Osteocyte (in vitro differentiated cells): ENCODE data around the gene ZFYVE19. TPM values are rescaled to one million over a fixed set of nuclear protein-coding genes. Genes with fewer than 3 reads are reported as not detected.

Experiments
- DNase-seq: peaks from one replicate; pipeline ENCODE4 v3.0.0; 2021; ENCODE audit warnings: mixed read lengths; ENCODE audit not compliant: unreplicated experiment; ENCODE audit errors: extremely low spot score
- H3K27ac Mint-ChIP-seq: one replicate; pipeline ENCODE4 v1.8.0; 2021; ENCODE audit warnings: mild to moderate bottlenecking, mixed read lengths; ENCODE audit not compliant: unreplicated experiment
- H3K27me3 Mint-ChIP-seq: one replicate; pipeline ENCODE4 v1.8.0; 2021; ENCODE audit warnings: mixed read lengths; ENCODE audit not compliant: unreplicated experiment
- H3K36me3 Mint-ChIP-seq: one replicate; pipeline ENCODE4 v1.8.0; 2021; ENCODE audit warnings: mixed read lengths; ENCODE audit not compliant: unreplicated experiment
- H3K4me1 Mint-ChIP-seq: one replicate; pipeline ENCODE4 v1.8.0; 2021; ENCODE audit warnings: mixed read lengths; ENCODE audit not compliant: unreplicated experiment
- H3K4me3 Mint-ChIP-seq: one replicate; pipeline ENCODE4 v1.8.0; 2021; ENCODE audit warnings: mild to moderate bottlenecking, moderate library complexity, mixed read lengths; ENCODE audit not compliant: unreplicated experiment
- H3K9me3 Mint-ChIP-seq: one replicate; pipeline ENCODE4 v1.8.0; 2021; ENCODE audit warnings: mixed read lengths; ENCODE audit not compliant: unreplicated experiment
- total RNA-seq: library from RNA; stranded (reverse); gene quantifications from 2 replicates; pipeline ENCODE4 v1.2.1, GENCODE V29; 2021
- TF ChIP-seq, protein P1 (sequence below): fragments of 200-600 bp; sonication (generic); IDR thresholded peaks from 2 replicates; pipeline ENCODE4 v1.5.0; 2021; ENCODE audit warnings: antibody characterized with exemption, mild to moderate bottlenecking, moderate library complexity

Gene ZFYVE19
- total RNA-seq, 1 donor from 2014 or later: 21.1 TPM

DNA sequence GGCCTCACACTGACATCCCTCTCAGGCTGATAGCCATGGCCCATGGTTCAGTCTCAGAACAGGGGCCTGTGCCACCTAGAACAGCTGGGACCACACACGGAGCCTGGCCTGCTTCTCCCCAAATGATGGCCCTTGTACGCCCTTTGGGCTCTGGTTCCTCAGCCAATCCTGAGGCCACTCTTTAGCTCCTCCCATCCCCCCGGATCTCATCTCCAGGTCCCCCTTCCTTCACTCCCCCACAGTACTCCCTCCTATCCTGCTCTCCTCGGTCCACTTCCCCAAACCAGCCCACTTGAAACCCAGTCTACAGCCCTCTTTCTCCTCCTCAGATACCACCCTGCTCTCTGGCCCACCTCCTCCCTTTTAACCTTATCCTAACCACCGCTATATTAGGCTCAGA, 17.8 kb upstream of the ZFYVE19 start:
- Mint-ChIP-seq H3K27ac (no peak overlapping the region), H3K27me3 (no peaks in the 10 kb centered on the region), H3K9me3 (no peaks in the 10 kb centered on the region), H3K4me1 (peaks cover 37% of the 10 kb centered on the region), H3K36me3 (peaks cover 6% of the 10 kb centered on the region), H3K4me3 (no peak overlapping the region)
- TF ChIP-seq, protein P1, sequence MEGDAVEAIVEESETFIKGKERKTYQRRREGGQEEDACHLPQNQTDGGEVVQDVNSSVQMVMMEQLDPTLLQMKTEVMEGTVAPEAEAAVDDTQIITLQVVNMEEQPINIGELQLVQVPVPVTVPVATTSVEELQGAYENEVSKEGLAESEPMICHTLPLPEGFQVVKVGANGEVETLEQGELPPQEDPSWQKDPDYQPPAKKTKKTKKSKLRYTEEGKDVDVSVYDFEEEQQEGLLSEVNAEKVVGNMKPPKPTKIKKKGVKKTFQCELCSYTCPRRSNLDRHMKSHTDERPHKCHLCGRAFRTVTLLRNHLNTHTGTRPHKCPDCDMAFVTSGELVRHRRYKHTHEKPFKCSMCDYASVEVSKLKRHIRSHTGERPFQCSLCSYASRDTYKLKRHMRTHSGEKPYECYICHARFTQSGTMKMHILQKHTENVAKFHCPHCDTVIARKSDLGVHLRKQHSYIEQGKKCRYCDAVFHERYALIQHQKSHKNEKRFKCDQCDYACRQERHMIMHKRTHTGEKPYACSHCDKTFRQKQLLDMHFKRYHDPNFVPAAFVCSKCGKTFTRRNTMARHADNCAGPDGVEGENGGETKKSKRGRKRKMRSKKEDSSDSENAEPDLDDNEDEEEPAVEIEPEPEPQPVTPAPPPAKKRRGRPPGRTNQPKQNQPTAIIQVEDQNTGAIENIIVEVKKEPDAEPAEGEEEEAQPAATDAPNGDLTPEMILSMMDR: no peak
- DNase-seq: no peak

DNA sequence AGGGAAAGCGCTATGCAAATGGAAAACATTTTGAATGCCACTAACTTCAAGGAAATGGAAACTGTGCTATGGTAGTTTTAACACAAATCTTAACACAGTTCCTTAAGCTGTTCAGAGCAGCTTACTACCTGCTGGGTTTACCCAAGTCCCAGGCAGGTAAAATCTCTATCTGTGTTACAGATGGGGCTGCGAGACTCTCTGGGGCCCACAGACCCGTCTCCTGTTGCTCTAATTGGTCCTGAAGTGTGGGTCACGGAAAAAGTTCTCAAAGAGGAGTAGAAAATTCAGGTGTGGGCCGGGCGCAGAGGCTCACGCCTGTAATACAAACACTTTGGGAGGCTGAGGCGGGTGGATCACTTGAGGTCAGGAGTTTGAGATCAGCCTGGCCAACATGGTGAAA, 16.9 kb upstream of the ZFYVE19 start:
- DNase-seq: no peak
- H3K4me1 Mint-ChIP-seq: peaks cover 37% of the 10 kb centered on the region
- H3K27ac Mint-ChIP-seq: no peak overlapping the region
- H3K4me3 Mint-ChIP-seq: no peak overlapping the region
- no peaks in the 10 kb centered on the region for H3K9me3 Mint-ChIP-seq
- TF ChIP-seq, protein P1: no peak
- peaks cover 4% of the 10 kb centered on the region for H3K36me3 Mint-ChIP-seq
- no peaks in the 10 kb centered on the region for H3K27me3 Mint-ChIP-seq

GRCh38 chr15:40790718-40791117, 16.2 kb upstream of the ZFYVE19 start:
- Mint-ChIP-seq H3K4me1 (peaks cover 40% of the 10 kb centered on the region), H3K27me3 (no peaks in the 10 kb centered on the region), H3K36me3 (peaks cover 4% of the 10 kb centered on the region), H3K4me3 (no peak overlapping the region), H3K27ac (no peak overlapping the region), H3K9me3 (no peaks in the 10 kb centered on the region)
- TF ChIP-seq, protein P1: no peak
- DNase-seq: no peak

DNA sequence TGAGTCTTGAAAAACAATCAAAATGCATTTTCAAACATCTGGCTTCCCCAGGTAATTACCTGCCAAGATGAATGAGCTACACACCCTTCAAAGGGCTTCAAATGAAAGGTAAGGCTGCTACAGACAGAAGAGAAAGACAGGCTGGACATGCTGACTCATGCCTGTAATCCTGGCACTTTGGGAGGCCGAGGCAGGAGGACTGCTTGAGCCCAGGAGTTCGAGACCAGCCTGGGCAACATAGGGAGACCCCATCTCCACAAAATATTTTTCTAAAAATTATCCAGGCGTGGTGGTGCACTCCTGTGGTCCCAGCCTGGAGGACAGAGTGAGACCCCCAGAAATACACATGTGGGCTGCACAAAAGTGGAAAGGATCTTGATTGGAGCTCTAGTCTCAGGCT, 14.5 kb upstream of the ZFYVE19 start:
- Mint-ChIP-seq H3K27me3 (no peaks in the 10 kb centered on the region), H3K9me3 (no peaks in the 10 kb centered on the region), H3K27ac (peak overlapping the region; percentile 34), H3K4me1 (peaks cover 28% of the 10 kb centered on the region), H3K4me3 (no peak overlapping the region), H3K36me3 (peaks cover 4% of the 10 kb centered on the region)
- TF ChIP-seq, protein P1: no peak
- no peak for DNase-seq

GRCh38 chr15:40793216-40793989, 13.5 kb upstream of the ZFYVE19 start:
- peaks cover 21% of the 10 kb centered on the region for H3K4me1 Mint-ChIP-seq
- TF ChIP-seq, protein P1: no peak
- no peak for DNase-seq
- H3K9me3 Mint-ChIP-seq: no peaks in the 10 kb centered on the region
- no peaks in the 10 kb centered on the region for H3K27me3 Mint-ChIP-seq
- H3K27ac Mint-ChIP-seq: peak overlapping the region; percentile 67
- no peak overlapping the region for H3K4me3 Mint-ChIP-seq
- H3K36me3 Mint-ChIP-seq: peaks cover 8% of the 10 kb centered on the region
